Activated CD4-positive, alpha-beta memory T cell treated with anti-CD3 and anti-CD28 coated beads, Interleukin-2, amount 10 ng/mL, durations not matched to agents 7 days and 5 days (primary cell): Measurements from ENCODE around the gene SFTPA2. TPM values are rescaled to one million over a fixed set of nuclear protein-coding genes. Genes with fewer than 3 reads are reported as not detected.
"Not testable (repeated sequence)": the region's sequence is repeated elsewhere in the genome, so short reads cannot be mapped to it uniquely, and the experiment has no call there.

Source experiments
- CTCF ChIA-PET: fragments of 350-600 bp; sonication (Branson Sonifier 250); formaldehyde crosslinking; loops from one replicate; lab custom pipeline; 2021; ENCODE audit warnings: antibody characterized with exemption, inconsistent platforms; lab: Charles Lee
- POLR2A ChIA-PET: fragments of 350-600 bp; sonication (Branson Sonifier 250); formaldehyde crosslinking; loops from one replicate; lab custom pipeline; 2021; ENCODE audit warnings: antibody characterized with exemption; lab: Charles Lee
- DNase-seq: peaks from one replicate; pipeline ENCODE4 v3.0.0-alpha.2; 2020
- H3K27ac Mint-ChIP-seq: one replicate; pipeline ENCODE4 v1.8.0; 2021; ENCODE audit warnings: mild to moderate bottlenecking, mixed read lengths
- H3K27me3 Mint-ChIP-seq: one replicate; pipeline ENCODE4 v1.8.0; 2021; ENCODE audit warnings: mixed read lengths
- H3K36me3 Mint-ChIP-seq: one replicate; pipeline ENCODE4 v1.8.0; 2021; ENCODE audit warnings: low read depth, mixed read lengths
- H3K4me1 Mint-ChIP-seq: one replicate; pipeline ENCODE4 v1.8.0; 2021; ENCODE audit warnings: mixed read lengths
- H3K4me3 Mint-ChIP-seq: one replicate; pipeline ENCODE4 v1.8.0; 2021; ENCODE audit warnings: mild to moderate bottlenecking, mixed read lengths
- H3K9me3 Mint-ChIP-seq: one replicate; pipeline ENCODE4 v1.8.0; 2021; ENCODE audit warnings: mixed read lengths
- total RNA-seq, 2 experiments: library from RNA; stranded (reverse); gene quantifications; one replicate each; pipeline ENCODE4 v1.2.3, GENCODE V29; 2021

The SFTPA2 gene
- total RNA-seq, 2 experiments from 2014 or later, result not detected

- CTCF ChIA-PET, result interaction anchor here (0.9 to 3.0 kb wide), 3 partner anchors 11 to 16 kb away, joined by 3 to 11 read pairs (median 4); no protein-coding TSS in a partner anchor
- Mint-ChIP-seq H3K27me3 (no peaks in the 10 kb centered on the region), H3K27ac (peak overlapping the region; percentile 81), H3K9me3 (peaks cover 7% of the 10 kb centered on the region), H3K36me3 (peaks cover 19% of the 10 kb centered on the region), H3K4me1 (peaks cover 47% of the 10 kb centered on the region), H3K4me3 (no peak overlapping the region)
- peak; percentile 39 for DNase-seq
- POLR2A ChIA-PET, result interaction anchor here (1.2 kb wide), 1 partner anchor 10 kb away, joined by 3 read pairs; no protein-coding TSS in a partner anchor
These were observed 12.2 kb downstream of the SFTPA2 start for GRCh38 chr10:79547973-79548372.

GRCh38 chr10:79547128-79547527, 13.1 kb downstream of the SFTPA2 start:
- H3K27me3 Mint-ChIP-seq, DNase-seq, H3K9me3 Mint-ChIP-seq, H3K4me3 Mint-ChIP-seq: not testable (repeated sequence)
- CTCF ChIA-PET, result interaction anchor here (1.1 to 3.0 kb wide), 2 partner anchors 10 to 15 kb away, joined by 4 to 11 read pairs; no protein-coding TSS in a partner anchor
- H3K36me3 Mint-ChIP-seq, result peaks cover 19% of the 10 kb centered on the region
- POLR2A ChIA-PET, result interaction anchor here (1.2 kb wide), 1 partner anchor 9 kb away, joined by 3 read pairs; no protein-coding TSS in a partner anchor
- H3K27ac Mint-ChIP-seq, result peak overlapping the region; percentile 81
- H3K4me1 Mint-ChIP-seq, result peaks cover 49% of the 10 kb centered on the region

- H3K4me3 Mint-ChIP-seq, result not testable (repeated sequence)
These were observed 15.1 kb downstream of the SFTPA2 start for GRCh38 chr10:79544926-79545659.

GRCh38 chr10:79544408-79544807, 15.8 kb downstream of the SFTPA2 start:
- H3K4me1 Mint-ChIP-seq, result peaks cover 52% of the 10 kb centered on the region
- CTCF ChIA-PET, DNase-seq, H3K27me3 Mint-ChIP-seq, H3K27ac Mint-ChIP-seq, H3K4me3 Mint-ChIP-seq, H3K9me3 Mint-ChIP-seq, POLR2A ChIA-PET: not testable (repeated sequence)
- H3K36me3 Mint-ChIP-seq, result peaks cover 19% of the 10 kb centered on the region

More at GRCh38 chr10:79544926-79545659, 15.1 kb downstream of the SFTPA2 start:
- POLR2A ChIA-PET, H3K27me3 Mint-ChIP-seq, DNase-seq, CTCF ChIA-PET, H3K27ac Mint-ChIP-seq, H3K9me3 Mint-ChIP-seq: not testable (repeated sequence)
- Mint-ChIP-seq H3K4me1 (peaks cover 56% of the 10 kb centered on the region), H3K36me3 (peaks cover 19% of the 10 kb centered on the region)

GRCh38 chr10:79542626-79543025, 17.6 kb downstream of the SFTPA2 start:
- Mint-ChIP-seq H3K27me3 (no peaks in the 10 kb centered on the region), H3K4me1 (peaks cover 36% of the 10 kb centered on the region), H3K4me3 (no peak overlapping the region), H3K36me3 (peaks cover 16% of the 10 kb centered on the region), H3K27ac (no peak overlapping the region), H3K9me3 (peaks cover 7% of the 10 kb centered on the region)
- POLR2A ChIA-PET, result interaction anchor here (0.6 kb wide), 1 partner anchor 511 kb away, joined by 3 read pairs; no protein-coding TSS in a partner anchor
- CTCF ChIA-PET, result interaction anchor here (1.4 kb wide), 1 partner anchor 66 kb away, joined by 6 read pairs; no protein-coding TSS in a partner anchor
- DNase-seq, result no peak

- H3K9me3 Mint-ChIP-seq, H3K36me3 Mint-ChIP-seq, DNase-seq, H3K4me3 Mint-ChIP-seq, H3K27me3 Mint-ChIP-seq, POLR2A ChIA-PET, H3K27ac Mint-ChIP-seq, CTCF ChIA-PET: not testable (repeated sequence)
- H3K4me1 Mint-ChIP-seq, result peaks cover 20% of the 10 kb centered on the region
These were observed 19.3 kb downstream of the SFTPA2 start for GRCh38 chr10:79540930-79541329.

- not testable (repeated sequence) for DNase-seq, H3K36me3 Mint-ChIP-seq, H3K27me3 Mint-ChIP-seq, H3K4me3 Mint-ChIP-seq, H3K27ac Mint-ChIP-seq, H3K9me3 Mint-ChIP-seq
- CTCF ChIA-PET, result interaction anchor here (1.1 to 2.2 kb wide), 6 partner anchors 10 to 391 kb away, joined by 4 to 11 read pairs (median 6); partner anchors contain the start of gene SFTPA1
- POLR2A ChIA-PET, result interaction anchor here (1.2 kb wide), 1 partner anchor 9 kb away, joined by 3 read pairs; no protein-coding TSS in a partner anchor
- H3K4me1 Mint-ChIP-seq, result peaks cover 20% of the 10 kb centered on the region
These were observed 21.9 kb downstream of the SFTPA2 start for GRCh38 chr10:79538311-79538710.

GRCh38 chr10:79533903-79534175, 26.4 kb downstream of the SFTPA2 start:
- POLR2A ChIA-PET, H3K27ac Mint-ChIP-seq, H3K27me3 Mint-ChIP-seq, CTCF ChIA-PET, H3K36me3 Mint-ChIP-seq, H3K4me3 Mint-ChIP-seq, H3K4me1 Mint-ChIP-seq, H3K9me3 Mint-ChIP-seq, DNase-seq: not testable (repeated sequence)

GRCh38 chr10:79533142-79533902, 26.9 kb downstream of the SFTPA2 start:
- H3K4me3 Mint-ChIP-seq, H3K36me3 Mint-ChIP-seq, POLR2A ChIA-PET, DNase-seq, CTCF ChIA-PET, H3K9me3 Mint-ChIP-seq, H3K27me3 Mint-ChIP-seq, H3K27ac Mint-ChIP-seq, H3K4me1 Mint-ChIP-seq: not testable (repeated sequence)

- H3K27ac Mint-ChIP-seq, DNase-seq, H3K9me3 Mint-ChIP-seq, H3K36me3 Mint-ChIP-seq, CTCF ChIA-PET, H3K27me3 Mint-ChIP-seq, H3K4me3 Mint-ChIP-seq, POLR2A ChIA-PET, H3K4me1 Mint-ChIP-seq: not testable (repeated sequence)
These were observed 31.9 kb downstream of the SFTPA2 start for GRCh38 chr10:79528261-79528660.

GRCh38 chr10:79525049-79525710, 35.0 kb downstream of the SFTPA2 start:
- H3K36me3 Mint-ChIP-seq, H3K27me3 Mint-ChIP-seq, H3K9me3 Mint-ChIP-seq, DNase-seq, POLR2A ChIA-PET, H3K4me3 Mint-ChIP-seq, CTCF ChIA-PET: not testable (repeated sequence)
- Mint-ChIP-seq H3K4me1 (peaks cover 16% of the 10 kb centered on the region), H3K27ac (peak overlapping the region; percentile 35)

GRCh38 chr10:79523157-79523853, 36.9 kb downstream of the SFTPA2 start:
- POLR2A ChIA-PET, H3K27me3 Mint-ChIP-seq, CTCF ChIA-PET, DNase-seq, H3K36me3 Mint-ChIP-seq, H3K4me3 Mint-ChIP-seq, H3K9me3 Mint-ChIP-seq: not testable (repeated sequence)
- Mint-ChIP-seq H3K27ac (peak overlapping the region; percentile 23), H3K4me1 (peaks cover 16% of the 10 kb centered on the region)
